Activated CD4-positive, CD25-positive, alpha-beta regulatory T cell treated with anti-CD3 and anti-CD28 coated beads, Interleukin-2, amount 50 U/mL, for 16 hours (primary cell): ENCODE data around the gene SDK2.

ENCODE experiments used
- DNase-seq: peaks from one replicate; pipeline ENCODE4 v3.0.0-alpha.2; 2020; ENCODE audit warnings: low read depth, low spot score

SDK2 gene

DNA sequence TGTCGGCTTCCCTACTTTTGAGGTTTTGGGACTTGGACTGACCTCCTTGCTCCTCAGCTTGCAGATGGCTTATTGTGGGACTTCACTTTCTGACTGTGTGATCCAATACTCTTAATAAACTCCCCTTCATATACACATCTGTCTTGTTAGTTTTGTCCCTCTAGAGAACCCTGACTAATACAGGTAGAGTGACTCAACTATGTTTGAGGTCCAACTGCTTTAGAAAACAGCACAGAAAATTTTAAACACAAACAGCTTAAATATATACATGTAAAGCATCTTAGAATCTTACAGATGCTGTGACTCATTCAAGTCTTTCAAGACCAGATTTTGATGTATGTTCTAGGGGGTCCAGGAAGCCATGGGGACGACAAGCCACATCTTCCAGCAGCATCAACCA, 11.7 kb downstream of the SDK2 start:
- no peak for DNase-seq

DNA sequence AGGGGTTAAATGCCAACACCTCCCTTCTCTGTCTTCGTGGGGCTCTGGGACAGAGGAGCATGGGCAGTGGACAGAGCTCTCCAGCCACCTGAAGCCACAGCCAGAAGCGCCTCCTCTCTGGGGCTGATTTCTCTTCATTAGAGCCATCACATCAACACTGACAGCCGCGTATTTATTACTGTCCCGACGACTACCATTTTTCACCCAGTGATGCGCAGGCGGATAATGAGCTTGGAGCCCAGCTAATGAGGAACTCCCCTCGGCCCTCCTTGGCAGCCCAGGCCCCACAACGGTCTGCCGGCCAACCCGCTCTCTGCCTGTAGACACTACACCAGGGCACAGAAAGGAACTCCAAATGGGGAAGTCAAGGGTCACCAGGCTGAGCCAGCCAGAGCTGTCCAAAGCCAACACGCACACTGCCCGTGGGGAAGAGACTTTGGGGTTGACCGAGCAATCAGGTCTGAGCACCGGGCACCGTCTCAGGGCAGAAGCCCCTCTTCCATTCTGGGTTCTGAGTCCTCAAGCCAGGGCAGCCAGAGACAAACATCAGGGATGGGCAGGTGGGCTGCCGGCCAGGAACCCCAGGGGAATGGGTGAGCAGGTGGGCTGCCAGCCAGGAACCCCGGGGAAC, 13.2 kb downstream of the SDK2 start:
- no peak for DNase-seq

GRCh38 chr17:73630531-73630930, 13.7 kb downstream of the SDK2 start:
- no peak for DNase-seq

DNA sequence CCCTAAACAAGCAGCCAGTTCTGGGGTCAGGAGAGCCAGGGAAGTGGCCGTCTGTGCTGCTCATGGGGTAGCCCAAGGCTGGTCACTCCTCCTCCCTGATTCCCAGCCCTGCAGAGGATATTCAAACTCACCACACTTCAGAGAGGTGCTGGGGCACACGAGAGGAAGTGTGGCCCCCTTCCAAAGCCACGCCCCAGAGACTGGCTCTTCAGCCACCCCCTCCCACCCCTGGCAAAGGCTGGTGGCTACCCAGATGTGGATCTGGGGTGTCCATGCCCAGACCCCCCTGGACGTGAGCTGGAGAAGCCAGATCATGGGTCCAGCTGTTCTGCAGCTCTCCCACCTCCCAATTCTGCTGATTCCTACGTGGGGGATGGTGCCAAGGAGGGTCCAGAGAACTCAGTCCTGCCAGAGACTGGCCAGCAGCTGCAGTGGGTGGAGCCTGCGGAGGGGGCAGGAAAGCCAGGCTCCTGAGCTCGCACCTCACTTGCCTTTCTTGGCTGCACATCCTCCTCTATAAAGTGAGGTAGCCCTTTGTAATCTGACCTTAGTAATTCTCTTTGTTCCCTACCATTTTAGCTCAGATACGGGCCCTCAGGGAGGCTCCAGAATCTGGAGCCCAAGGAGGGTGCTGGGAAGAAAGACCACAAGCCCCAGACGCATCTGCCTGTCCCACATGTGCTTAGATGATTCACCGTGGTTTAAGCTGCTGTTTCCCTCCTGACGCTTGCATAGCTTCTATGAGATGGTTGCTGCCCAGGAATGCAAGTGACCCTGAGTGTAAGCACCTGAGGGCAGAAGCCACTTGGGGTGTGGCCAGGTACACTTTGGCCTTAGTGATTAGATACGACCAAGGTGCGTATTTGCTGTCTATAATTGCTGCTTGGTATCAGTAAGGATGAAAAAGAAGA, 15.3 kb downstream of the SDK2 start:
- DNase-seq, result no peak

- DNase-seq, result no peak
Observed at GRCh38 chr17:73625991-73626673, 18.1 kb downstream of the SDK2 start.

- DNase-seq, result no peak
Observed at GRCh38 chr17:73625006-73625405, 19.2 kb downstream of the SDK2 start.

- no peak for DNase-seq
Observed at GRCh38 chr17:73624496-73624988, 19.7 kb downstream of the SDK2 start.

- no peak for DNase-seq
Observed at GRCh38 chr17:73623818-73624217, 20.4 kb downstream of the SDK2 start.

GRCh38 chr17:73623247-73623646, 21.0 kb downstream of the SDK2 start:
- DNase-seq, result no peak

DNA sequence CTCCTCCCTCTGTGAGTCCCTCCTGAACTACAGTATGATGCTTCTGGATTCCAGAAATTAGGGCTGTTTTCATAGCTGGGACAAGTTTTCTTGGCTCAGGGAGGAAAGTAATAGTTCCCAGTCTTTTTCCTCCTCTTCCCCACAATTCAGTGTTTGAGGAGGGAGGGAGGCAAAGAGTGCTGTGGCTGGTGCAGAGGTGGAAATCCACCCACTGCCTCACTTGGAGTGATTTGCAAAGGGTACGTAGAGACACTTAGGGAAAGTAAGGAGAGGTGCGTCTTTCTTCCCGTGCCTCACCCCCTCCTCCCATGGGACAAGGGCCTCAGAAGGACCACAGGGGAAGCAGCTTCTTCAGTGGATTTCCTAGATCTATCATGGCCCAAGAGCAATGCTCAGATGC, 21.9 kb downstream of the SDK2 start:
- no peak for DNase-seq

DNA sequence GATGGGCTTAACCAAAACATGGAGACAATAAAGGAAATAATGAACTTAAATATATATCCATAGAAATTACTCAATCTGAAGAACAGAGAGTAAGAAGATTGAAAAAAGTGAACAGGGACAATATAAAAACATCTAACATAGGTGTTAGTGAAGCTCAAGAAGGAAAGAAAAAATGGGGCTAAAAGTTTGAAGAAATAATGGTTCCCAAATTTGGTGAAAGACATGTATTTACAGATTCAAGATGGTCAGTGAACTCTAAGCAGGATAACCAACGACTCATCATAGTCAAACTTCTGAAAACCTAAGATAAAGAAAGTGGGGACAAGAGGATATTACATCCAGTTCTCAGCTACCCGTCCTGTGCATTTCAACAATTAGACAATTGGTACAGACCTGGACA, 22.6 kb downstream of the SDK2 start:
- no peak for DNase-seq

DNA sequence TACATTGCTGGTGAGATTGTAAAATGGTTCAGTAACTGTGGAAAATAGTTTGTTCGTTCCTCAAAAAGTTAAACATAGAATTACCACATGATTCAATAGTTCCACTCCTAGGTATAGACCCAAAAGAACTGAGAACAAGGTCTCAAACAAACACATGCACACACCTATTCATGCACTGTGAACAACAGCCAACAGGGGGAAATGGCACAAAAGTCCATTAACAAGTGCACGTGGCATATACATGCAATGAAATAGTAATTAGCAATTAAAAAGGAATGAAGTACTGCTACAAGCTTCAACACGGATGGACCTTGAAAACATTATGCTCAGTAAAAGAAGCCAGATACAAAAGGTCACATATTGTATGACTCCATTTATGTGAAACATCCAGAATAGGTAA, 23.8 kb downstream of the SDK2 start:
- DNase-seq, result no peak

- DNase-seq, result no peak
Observed at GRCh38 chr17:73617501-73617900, 26.7 kb downstream of the SDK2 start.

- no peak for DNase-seq
Observed at GRCh38 chr17:73616873-73617404, 27.3 kb downstream of the SDK2 start.

DNA sequence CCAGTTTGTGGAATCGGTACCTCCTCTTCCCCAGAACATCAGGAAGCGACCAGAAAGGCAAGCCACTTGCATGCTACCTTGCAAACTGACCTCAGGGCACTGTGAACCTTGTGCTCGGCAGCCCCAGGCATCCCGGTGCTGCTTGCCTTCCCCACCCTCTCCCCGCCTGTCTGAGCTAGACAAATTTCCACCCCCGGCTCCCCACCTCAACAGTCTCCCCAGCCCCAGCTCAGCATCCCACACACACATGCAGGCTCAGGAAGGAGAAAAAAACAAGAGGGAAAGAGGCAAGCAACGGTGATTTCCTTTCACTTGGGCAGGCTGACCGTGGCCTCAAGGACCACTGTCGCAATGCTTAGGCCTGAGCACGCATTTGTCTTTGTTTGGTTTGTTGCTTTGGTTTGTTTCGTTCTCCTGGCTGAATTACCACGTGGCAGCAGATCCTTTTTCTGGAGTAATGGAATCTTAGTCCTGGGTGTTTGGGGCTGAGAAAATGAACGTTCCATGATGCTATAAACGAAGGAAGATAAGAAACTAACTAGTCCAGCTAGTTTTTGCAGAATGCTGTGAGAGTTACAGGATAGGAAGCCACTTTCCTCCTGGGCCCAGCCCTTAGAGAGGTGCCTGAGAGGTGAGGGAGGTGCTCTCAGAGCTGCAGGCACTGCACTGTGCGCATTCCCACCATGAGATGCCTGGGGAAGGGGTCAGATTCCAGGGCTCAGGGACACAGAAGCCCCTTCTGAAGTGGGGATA, 27.9 kb downstream of the SDK2 start:
- no peak for DNase-seq

- DNase-seq, result no peak
Observed at GRCh38 chr17:73614256-73614655, 30.0 kb downstream of the SDK2 start.

DNA sequence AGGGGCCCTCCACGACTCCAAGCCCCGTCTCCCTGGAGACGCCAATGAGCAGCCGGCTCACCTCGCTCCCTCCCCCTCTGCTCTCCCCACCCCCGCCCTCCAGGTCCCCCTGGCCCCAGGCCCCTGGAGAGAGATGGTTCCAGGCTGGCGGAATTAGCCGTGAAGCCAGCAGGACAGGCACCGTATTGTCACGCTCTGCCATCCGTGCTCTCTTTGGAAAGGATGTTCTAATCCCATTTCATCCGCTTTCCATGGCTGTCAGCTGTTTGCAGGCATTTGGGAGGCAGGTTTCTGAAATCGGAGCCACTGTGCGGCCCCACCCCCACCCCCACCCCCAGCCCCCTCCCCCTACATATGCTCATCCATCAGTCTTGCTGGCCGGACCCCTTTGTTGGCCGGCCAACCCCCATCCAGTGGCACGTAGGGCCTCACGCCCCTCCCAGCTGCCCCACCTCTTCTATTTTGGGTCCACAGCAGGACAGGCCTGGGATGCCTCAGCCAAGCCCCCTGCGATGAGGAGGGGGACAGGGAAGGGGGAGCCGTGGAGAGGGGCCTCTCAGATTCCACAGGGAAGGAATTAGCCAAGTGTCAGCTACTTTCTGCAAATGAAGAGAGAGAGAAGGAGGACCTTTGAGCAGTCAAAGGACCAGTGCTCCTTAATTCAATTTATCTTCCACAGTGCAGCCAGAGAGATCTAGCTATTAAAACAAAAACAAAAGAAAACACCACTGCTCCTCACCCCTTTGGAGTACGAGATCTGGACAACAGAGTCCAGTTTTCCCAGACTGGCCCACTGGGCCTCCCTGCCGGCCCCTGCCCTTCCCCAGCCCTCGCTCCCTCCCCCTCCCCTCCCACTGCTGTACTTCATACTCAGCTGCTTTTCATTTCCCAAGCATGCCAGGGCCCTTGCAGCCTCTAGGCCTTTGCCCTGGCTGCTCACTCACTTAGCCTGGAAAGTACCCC, 30.7 kb downstream of the SDK2 start:
- DNase-seq, result no peak

DNA sequence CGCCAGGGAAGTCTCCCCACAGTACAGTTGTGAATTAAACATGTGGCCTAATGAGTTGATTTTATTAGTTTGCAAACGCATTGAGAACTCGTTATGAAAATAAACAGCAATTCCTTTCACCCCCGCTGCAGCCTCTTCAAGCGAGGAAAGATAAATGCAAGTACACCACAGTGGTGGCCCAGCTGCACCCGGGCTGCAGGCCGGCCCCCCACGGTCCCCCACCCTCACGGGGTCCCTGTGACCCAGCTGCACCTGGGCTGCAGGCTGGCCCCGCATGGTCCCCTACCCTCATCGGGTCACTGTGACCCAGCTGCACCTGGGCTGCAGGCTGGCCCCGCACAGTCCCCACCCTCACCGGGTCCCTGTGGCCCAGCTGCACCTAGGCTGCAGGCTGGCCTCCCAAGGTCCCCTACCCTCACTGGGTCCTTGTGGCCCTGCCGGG, 32.2 kb downstream of the SDK2 start:
- no peak for DNase-seq

GRCh38 chr17:73611630-73612029, 32.6 kb downstream of the SDK2 start:
- DNase-seq, result no peak

DNA sequence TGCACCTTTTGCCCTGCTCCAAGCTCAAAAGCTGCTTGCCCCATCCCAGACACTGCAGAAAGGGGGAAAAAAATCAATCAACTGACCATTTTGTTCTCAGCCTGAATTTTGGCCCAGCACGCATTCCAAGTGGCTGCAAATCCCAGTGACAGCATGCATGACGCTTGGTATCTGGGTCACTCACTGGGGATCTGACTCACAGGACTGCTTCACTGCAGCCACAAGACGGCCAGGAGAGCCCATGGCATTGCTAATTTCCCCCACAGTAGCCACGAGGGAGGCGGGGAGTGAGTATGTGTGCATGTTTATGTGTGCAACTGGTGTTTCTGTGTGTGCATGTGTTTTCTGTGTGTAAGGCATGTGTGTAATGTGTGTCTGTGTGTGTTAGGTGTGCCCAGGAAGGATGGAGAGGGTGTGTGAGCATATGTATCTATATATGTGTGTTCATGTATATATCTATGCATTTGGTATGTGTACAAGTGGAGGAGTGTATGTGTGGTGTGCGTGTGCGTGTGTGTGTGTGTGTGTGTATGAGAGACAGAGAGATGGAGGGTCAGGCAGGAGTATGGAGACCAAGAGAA, 33.8 kb downstream of the SDK2 start:
- DNase-seq, result no peak
